ENCODE results near the gene PHETA1. TPM values are rescaled to one million over a fixed set of nuclear protein-coding genes. Genes with fewer than 3 reads are reported as not detected.

PHETA1 gene
- total and polyA plus RNA-seq, 2 experiments from 2014 or later = 5.3 to 12.9 TPM

DNA sequence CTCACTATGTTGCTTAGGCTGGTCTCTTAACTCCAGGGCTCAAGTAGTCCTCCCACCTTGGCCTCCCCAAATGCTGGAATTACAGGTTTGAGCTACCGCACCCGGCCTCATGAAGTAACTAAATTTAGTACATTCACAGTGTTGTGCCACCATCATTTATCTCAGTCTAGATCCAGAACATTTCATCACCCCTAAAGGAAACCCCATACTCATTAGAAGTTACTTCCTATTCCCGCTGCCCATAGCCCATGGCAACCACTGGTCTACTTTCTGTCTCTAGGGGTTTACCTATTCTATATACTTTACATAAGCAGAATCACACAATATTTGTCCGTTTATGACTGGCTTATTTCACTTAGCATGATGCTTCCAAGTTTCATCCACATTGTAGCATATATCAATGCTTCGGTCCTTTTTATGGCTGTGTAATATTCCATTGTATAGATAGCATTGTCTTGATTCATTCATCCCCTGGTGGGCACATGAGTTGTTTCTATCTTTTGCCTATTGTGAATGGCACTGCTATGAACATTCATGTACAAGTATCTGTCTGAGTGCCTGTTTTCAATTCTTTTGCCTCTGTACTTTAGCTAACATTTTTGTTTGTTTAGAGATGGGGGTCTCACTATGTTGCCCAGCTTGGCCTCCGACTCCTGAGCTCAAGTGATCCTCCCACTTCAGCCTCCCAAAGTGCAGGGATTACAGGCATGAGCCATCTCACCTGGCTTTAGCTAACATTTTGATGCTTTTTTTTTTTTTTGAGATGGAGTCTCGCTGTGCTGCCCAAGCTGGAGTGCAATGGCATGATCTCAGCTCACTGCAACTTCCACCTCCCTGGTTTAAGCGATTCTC, 26.7 kb upstream of the PHETA1 start:
- H3K27me3 ChIP-seq (ENCODE audit: insufficient read depth) = no peaks in the 10 kb centered on the region
- Mint-ChIP-seq H3K27me3 (ENCODE audit: insufficient read depth, low read depth, poor library complexity) (peaks cover 16% of the 10 kb centered on the region), H3K4me1 (0 out of 3 replicates have a peak, but pooled peaks cover 2% of the 10 kb centered on the region), H3K36me3 (ENCODE audit: low read depth) (no peaks in the 10 kb centered on the region), H3K27ac (no peak overlapping the region), H3K4me3 (no peak overlapping the region), H3K9me3 (no peaks in the 10 kb centered on the region)
- no peaks in the 10 kb centered on the region for H3K4me1 ChIP-seq (ENCODE audit: insufficient read depth)
- no peak overlapping the region for H3K27ac ChIP-seq (ENCODE audit: low read depth)
- H3K9me2 ChIP-seq (ENCODE audit: insufficient read depth) = no peaks in the 10 kb centered on the region
- TF ChIP-seq NANOG (IDR thresholded peaks at IDR 0.05; ENCODE audit: borderline replicate concordance) = no peak
- no peak for TF ChIP-seq EZH2 (IDR thresholded peaks at IDR 0.05; ENCODE audit: low read depth, unreplicated experiment)
- TF ChIP-seq, protein P1, sequence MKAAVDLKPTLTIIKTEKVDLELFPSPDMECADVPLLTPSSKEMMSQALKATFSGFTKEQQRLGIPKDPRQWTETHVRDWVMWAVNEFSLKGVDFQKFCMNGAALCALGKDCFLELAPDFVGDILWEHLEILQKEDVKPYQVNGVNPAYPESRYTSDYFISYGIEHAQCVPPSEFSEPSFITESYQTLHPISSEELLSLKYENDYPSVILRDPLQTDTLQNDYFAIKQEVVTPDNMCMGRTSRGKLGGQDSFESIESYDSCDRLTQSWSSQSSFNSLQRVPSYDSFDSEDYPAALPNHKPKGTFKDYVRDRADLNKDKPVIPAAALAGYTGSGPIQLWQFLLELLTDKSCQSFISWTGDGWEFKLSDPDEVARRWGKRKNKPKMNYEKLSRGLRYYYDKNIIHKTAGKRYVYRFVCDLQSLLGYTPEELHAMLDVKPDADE (IDR thresholded peaks at IDR 0.05) = no peak
- TF ChIP-seq ZNF331 (CRISPR knock-in tag; IDR thresholded peaks at IDR 0.05; ENCODE audit: low read depth) = no peak
- no peak for TF ChIP-seq JUNB (IDR thresholded peaks at IDR 0.05; ENCODE audit: unreplicated experiment)
- no peak for TF ChIP-seq CREB1 (CRISPR knock-in tag; IDR thresholded peaks at IDR 0.05; ENCODE audit: low read depth)
- TF ChIP-seq, protein P2, sequence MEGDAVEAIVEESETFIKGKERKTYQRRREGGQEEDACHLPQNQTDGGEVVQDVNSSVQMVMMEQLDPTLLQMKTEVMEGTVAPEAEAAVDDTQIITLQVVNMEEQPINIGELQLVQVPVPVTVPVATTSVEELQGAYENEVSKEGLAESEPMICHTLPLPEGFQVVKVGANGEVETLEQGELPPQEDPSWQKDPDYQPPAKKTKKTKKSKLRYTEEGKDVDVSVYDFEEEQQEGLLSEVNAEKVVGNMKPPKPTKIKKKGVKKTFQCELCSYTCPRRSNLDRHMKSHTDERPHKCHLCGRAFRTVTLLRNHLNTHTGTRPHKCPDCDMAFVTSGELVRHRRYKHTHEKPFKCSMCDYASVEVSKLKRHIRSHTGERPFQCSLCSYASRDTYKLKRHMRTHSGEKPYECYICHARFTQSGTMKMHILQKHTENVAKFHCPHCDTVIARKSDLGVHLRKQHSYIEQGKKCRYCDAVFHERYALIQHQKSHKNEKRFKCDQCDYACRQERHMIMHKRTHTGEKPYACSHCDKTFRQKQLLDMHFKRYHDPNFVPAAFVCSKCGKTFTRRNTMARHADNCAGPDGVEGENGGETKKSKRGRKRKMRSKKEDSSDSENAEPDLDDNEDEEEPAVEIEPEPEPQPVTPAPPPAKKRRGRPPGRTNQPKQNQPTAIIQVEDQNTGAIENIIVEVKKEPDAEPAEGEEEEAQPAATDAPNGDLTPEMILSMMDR (conservative IDR thresholded peaks at IDR 0.05; ENCODE audit: low read depth in 2 of 2) = 0 out of 4 replicates have a peak, but pooled peaks of 1 of the 2 experiments have one; percentile 6
- no peak for TF ChIP-seq ZNF114 (CRISPR knock-in tag; IDR thresholded peaks at IDR 0.05)
- no peaks in the 10 kb centered on the region for H3K36me3 ChIP-seq (ENCODE audit: insufficient read depth)
- no peak overlapping the region for H3K4me2 ChIP-seq
- ATAC-seq (no peak), DNase-seq (ENCODE audit: low spot score) (no peak)
- 0 out of 2 replicates have a peak, but pooled peaks cover 3% of the 10 kb centered on the region for H3F3A ChIP-seq (replicated peaks; ENCODE audit: low read depth)
- no peak overlapping the region for H3K4me3 ChIP-seq
- no peaks in the 10 kb centered on the region for H3K79me2 ChIP-seq (replicated peaks; ENCODE audit: insufficient read depth)
- no peak overlapping the region for H2AFZ ChIP-seq
- H4K20me1 ChIP-seq (replicated peaks; ENCODE audit: insufficient read depth) = no peaks in the 10 kb centered on the region

DNA sequence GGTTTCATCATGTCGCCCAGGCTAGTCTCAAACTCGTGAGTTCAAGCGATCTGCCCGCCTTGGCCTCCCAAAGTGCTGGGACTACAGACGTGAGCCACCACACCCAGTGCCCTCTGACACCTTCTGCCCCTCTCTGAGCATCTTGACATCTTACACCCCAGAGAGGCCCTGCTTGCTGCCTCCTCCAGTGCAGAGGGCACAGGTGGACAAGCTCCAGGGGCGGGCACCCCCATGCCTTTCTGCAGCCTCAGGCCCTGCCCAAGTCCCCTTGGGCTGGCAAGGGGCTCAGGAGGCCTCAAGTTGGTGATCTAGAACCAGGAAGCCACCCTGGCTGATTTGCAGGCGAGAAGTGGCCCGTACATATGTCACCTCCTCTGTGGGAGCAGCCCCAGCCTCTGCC, 25.6 kb upstream of the PHETA1 start:
- Mint-ChIP-seq H3K27ac (no peak overlapping the region), H3K4me3 (no peak overlapping the region), H3K36me3 (ENCODE audit: low read depth) (no peaks in the 10 kb centered on the region), H3K9me3 (no peaks in the 10 kb centered on the region), H3K4me1 (0 out of 3 replicates have a peak, but pooled peaks cover 2% of the 10 kb centered on the region), H3K27me3 (ENCODE audit: insufficient read depth, low read depth, poor library complexity) (peaks cover 13% of the 10 kb centered on the region)
- H3K27ac ChIP-seq (ENCODE audit: low read depth) = no peak overlapping the region
- H3K4me1 ChIP-seq (ENCODE audit: insufficient read depth) = no peaks in the 10 kb centered on the region
- DNase-seq (ENCODE audit: low spot score) (no peak), ATAC-seq (no peak)
- H3K9me2 ChIP-seq (ENCODE audit: insufficient read depth) = no peaks in the 10 kb centered on the region
- no peak overlapping the region for H3K4me3 ChIP-seq
- H3K27me3 ChIP-seq (ENCODE audit: insufficient read depth) = no peaks in the 10 kb centered on the region
- no peaks in the 10 kb centered on the region for H3K36me3 ChIP-seq (ENCODE audit: insufficient read depth)
- no peak for TF ChIP-seq ZNF331 (CRISPR knock-in tag; IDR thresholded peaks at IDR 0.05; ENCODE audit: low read depth)
- TF ChIP-seq, protein P1 (IDR thresholded peaks at IDR 0.05) = no peak
- TF ChIP-seq, protein P3, sequence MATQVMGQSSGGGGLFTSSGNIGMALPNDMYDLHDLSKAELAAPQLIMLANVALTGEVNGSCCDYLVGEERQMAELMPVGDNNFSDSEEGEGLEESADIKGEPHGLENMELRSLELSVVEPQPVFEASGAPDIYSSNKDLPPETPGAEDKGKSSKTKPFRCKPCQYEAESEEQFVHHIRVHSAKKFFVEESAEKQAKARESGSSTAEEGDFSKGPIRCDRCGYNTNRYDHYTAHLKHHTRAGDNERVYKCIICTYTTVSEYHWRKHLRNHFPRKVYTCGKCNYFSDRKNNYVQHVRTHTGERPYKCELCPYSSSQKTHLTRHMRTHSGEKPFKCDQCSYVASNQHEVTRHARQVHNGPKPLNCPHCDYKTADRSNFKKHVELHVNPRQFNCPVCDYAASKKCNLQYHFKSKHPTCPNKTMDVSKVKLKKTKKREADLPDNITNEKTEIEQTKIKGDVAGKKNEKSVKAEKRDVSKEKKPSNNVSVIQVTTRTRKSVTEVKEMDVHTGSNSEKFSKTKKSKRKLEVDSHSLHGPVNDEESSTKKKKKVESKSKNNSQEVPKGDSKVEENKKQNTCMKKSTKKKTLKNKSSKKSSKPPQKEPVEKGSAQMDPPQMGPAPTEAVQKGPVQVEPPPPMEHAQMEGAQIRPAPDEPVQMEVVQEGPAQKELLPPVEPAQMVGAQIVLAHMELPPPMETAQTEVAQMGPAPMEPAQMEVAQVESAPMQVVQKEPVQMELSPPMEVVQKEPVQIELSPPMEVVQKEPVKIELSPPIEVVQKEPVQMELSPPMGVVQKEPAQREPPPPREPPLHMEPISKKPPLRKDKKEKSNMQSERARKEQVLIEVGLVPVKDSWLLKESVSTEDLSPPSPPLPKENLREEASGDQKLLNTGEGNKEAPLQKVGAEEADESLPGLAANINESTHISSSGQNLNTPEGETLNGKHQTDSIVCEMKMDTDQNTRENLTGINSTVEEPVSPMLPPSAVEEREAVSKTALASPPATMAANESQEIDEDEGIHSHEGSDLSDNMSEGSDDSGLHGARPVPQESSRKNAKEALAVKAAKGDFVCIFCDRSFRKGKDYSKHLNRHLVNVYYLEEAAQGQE (IDR thresholded peaks at IDR 0.05; ENCODE audit: unreplicated experiment) = no peak
- TF ChIP-seq, protein P2 (conservative IDR thresholded peaks at IDR 0.05; ENCODE audit: low read depth in 2 of 2) = no peak
- H2AFZ ChIP-seq = no peak overlapping the region
- no peaks in the 10 kb centered on the region for H4K20me1 ChIP-seq (replicated peaks; ENCODE audit: insufficient read depth)
- H3K4me2 ChIP-seq = no peak overlapping the region
- no peaks in the 10 kb centered on the region for H3K79me2 ChIP-seq (replicated peaks; ENCODE audit: insufficient read depth)
- 0 out of 2 replicates have a peak, but pooled peaks cover 3% of the 10 kb centered on the region for H3F3A ChIP-seq (replicated peaks; ENCODE audit: low read depth)

All from GM23338 (cell line).